ENCODE results near the gene CA12.
A peak's percentile ranks its signal among the peaks of the same experiment; 100 is the strongest.

CA12 gene

GRCh38 chr15:63409179-63409578 lies 27.5 kb upstream of the CA12 start:
- no peak for TF ChIP-seq ZC3H10 (CRISPR knock-in tag; IDR thresholded peaks at IDR 0.05)
- TF ChIP-seq TCF4 (CRISPR knock-in tag; IDR thresholded peaks at IDR 0.05; ENCODE audit: borderline replicate concordance), result no peak
- no peak for TF ChIP-seq TSHZ2 (CRISPR knock-in tag; IDR thresholded peaks at IDR 0.05)
- TF ChIP-seq PATZ1 (CRISPR knock-in tag; IDR thresholded peaks at IDR 0.05; ENCODE audit: borderline replicate concordance), result no peak
- TF ChIP-seq ARNTL (CRISPR knock-in tag; IDR thresholded peaks at IDR 0.05; ENCODE audit: borderline replicate concordance, low read depth), result no peak
- no peak for TF ChIP-seq ISL1 (CRISPR knock-in tag; IDR thresholded peaks at IDR 0.05)
- TF ChIP-seq ESRRG (CRISPR knock-in tag; IDR thresholded peaks at IDR 0.05), result no peak
- TF ChIP-seq CREB5 (CRISPR knock-in tag; IDR thresholded peaks at IDR 0.05; ENCODE audit: low read depth), result no peak
- no peak for TF ChIP-seq BACH2 (CRISPR knock-in tag; IDR thresholded peaks at IDR 0.05; ENCODE audit: borderline replicate concordance)
- TF ChIP-seq CSDC2 (CRISPR knock-in tag; IDR thresholded peaks at IDR 0.05), result no peak
- TF ChIP-seq RARB (CRISPR knock-in tag; IDR thresholded peaks at IDR 0.05), result no peak
- no peak for ATAC-seq

GRCh38 chr15:63408524-63408923 lies 26.9 kb upstream of the CA12 start:
- TF ChIP-seq ZFP30 (CRISPR knock-in tag; IDR thresholded peaks at IDR 0.05), result no peak
- no peak for TF ChIP-seq TSHZ2 (CRISPR knock-in tag; IDR thresholded peaks at IDR 0.05)
- no peak for TF ChIP-seq ESRRG (CRISPR knock-in tag; IDR thresholded peaks at IDR 0.05)
- no peak for TF ChIP-seq TCF4 (CRISPR knock-in tag; IDR thresholded peaks at IDR 0.05; ENCODE audit: borderline replicate concordance)
- TF ChIP-seq ZC3H10 (CRISPR knock-in tag; IDR thresholded peaks at IDR 0.05), result no peak
- TF ChIP-seq CSRNP3 (CRISPR knock-in tag; IDR thresholded peaks at IDR 0.05), result no peak
- TF ChIP-seq ZFP3 (CRISPR knock-in tag; IDR thresholded peaks at IDR 0.05), result no peak
- ATAC-seq, result no peak

GRCh38 chr15:63407612-63408011 lies 26.0 kb upstream of the CA12 start:
- 0 out of 2 replicates have a peak, but pooled peaks have one; percentile 10 for TF ChIP-seq TSHZ2 (CRISPR knock-in tag; IDR thresholded peaks at IDR 0.05)
- TF ChIP-seq POU6F1 (CRISPR knock-in tag; IDR thresholded peaks at IDR 0.05; ENCODE audit: borderline replicate concordance, low read depth), result no peak
- no peak for ATAC-seq
